Renal cortical epithelial cell (primary cell): ENCODE measurements around the gene ZCCHC14. TPM values are rescaled to one million over a fixed set of nuclear protein-coding genes. Genes with fewer than 3 reads are reported as not detected.

ENCODE experiments used
- DNase-seq: peaks from one replicate; pipeline ENCODE4 v3.0.0-alpha.2; 2011; ENCODE audit warnings: low read depth
- total RNA-seq: library from RNA; depleted of rRNA; stranded (reverse); fragments of >200 nt; gene quantifications from 2 replicates; pipeline ENCODE4 v1.2.3, GENCODE V29; 2014

The ZCCHC14 gene
- total RNA-seq, 1 donor from 2014 or later: 24.8 TPM

DNA sequence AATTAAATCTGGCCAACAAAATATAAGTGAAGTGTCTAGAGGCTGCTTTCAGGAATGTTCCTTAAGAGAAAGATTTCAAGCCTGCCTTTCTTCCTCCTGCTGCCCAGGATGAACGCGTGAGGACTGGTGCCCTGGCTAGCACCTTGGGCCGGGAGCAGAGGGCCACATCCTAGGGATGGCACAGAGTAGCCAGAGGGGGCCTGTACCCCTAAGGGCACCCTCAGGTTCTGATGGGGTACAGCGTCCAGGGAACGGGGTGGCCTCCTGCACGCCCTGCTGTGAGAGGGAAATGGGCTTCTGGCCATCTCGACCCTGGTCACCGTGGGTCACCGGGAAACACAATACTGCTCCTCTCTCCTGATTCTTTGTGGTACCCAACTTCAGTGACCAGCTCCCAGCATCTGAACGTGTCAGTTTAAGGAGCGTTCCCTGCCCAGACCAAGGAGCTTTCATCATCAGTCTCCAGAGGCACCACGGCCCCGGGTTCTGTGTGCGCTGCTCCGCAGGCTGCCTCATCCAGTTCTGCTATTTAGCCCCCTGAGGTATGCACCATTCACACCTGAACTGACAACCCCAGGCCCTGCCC lies 60.4 kb downstream of the ZCCHC14 start:
- no peak for DNase-seq

DNA sequence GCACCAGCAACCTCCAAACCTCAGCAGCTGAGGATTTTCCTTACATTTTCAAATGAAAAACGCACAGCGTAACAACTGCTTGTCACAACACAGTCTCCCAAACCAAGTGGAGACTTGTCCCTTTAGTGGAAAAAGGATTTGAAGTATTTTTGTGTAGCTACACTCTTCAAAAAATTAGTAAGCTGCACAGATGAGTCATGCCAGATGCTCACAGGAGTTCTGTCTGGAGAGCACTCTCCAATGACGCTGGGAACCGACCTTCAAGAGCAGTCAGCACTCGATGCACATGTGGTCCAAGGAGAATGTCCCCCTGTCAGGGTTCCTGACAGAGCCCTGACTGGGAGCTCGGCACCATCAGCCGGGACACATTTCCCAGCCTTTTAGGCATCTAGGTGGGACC lies 60.9 kb downstream of the ZCCHC14 start:
- peak; percentile 32 for DNase-seq

DNA sequence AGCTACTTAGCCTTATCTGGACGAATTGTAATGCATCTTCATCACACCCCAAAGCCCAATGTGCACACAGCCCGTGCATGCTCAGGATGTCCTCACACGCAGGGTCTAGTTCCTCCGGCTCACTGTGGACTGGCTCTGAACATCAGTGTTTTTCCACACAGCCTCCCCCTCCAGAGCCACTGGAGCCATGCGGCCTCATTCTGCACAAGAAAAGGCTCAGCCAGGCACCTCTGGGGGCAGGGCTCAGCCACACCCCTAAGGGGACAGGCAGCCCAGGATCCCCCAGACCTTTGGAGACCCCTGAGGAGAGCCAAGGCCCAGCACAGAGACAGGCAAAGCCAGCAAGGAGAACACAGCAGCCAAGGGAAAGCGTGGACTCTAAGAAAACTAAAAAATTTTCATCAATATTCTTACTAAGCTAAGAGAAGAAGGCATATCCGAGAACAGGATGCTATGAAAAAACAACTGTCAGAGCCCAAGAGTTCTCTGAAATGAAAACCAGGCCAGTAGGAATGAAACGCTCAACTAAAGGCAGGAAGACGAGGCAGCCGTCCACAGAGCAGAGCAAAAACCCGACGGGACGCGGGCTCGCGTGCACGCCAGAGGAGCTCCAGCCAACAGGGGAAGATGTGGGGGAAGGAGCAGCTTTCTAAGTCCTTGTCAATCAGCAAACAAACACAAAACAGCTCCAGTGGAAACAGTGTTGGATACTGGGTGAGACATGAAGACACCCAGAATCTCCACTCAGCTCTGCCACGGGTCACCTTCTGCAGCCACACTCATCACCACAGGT lies 66.2 kb downstream of the ZCCHC14 start:
- DNase-seq: no peak

DNA sequence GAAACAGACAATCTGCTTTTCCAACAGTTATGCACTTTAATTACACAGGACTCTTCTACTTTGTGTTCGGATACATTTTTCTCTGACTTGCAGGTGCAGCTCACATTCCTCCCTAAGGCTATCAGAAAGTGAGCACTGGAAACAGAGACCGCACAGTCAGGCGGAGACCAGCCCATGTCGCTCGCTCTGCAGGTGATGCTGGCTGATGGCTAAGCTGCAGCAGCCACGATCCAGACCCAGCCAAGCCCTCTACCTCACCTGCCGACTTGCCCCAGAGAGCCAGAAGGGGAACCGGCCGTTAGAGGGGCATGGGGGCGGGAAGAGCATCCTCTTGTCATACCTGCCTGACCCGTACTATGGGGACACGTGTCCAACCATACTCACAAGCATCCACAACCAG lies 66.9 kb downstream of the ZCCHC14 start:
- DNase-seq: no peak

DNA sequence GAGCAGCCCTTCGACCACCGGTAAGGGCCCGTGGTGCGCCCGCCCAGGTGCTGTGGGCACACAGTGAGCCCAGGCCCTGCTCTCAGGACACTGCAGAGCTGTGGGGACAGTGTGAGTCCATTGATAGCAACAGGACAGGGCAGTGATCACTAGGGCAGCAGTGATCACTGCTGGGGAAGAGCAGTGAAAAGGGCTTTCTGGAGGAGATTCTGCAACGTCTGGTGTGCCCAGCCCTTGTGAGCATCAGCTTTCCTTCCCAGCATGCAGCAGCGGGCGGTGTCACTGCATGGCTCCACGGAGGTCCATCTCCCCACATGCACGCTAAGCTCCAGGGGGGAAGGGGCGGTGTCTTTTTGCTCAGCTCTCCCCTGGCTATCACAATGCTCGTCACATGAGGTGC lies 68.6 kb downstream of the ZCCHC14 start:
- DNase-seq: no peak

DNA sequence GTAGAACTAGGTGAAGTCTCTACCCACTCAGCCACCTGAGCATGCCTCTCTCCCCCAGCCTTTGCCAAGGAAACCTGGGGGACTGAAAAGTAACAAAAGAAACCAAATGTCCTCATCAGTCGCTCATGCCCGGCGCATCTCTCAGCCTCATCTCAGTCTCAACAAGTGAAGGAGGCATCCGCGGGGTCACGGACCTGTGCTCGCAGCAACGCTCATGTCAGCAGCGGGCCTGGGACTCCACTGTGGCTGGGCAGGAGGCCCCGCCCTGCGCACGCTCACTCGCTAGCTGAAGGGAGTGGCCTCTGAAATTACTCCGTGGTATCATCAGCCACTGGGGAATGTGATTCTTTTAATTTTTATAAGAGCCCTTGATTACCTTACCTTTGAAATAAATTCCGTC lies 69.4 kb downstream of the ZCCHC14 start:
- no peak for DNase-seq

DNA sequence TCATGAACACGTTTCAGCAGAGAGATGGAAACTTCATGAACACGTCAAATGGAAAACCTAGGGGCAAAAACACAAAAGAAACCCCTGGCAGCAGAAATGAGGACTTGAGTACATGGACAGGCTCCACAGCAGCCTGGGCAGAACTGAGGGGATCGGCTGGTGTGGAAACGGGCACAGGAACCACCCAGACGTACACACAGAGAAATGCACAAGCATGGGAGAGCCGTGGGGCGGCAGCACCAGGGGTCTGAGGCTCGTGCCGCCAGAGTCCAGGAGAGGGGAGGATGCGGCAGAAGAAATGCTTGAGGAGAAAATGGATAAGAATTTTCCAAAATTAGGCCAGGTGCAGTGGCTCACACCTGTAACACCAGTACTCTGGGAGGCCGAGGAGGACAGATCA lies 70.7 kb downstream of the ZCCHC14 start:
- no peak for DNase-seq

DNA sequence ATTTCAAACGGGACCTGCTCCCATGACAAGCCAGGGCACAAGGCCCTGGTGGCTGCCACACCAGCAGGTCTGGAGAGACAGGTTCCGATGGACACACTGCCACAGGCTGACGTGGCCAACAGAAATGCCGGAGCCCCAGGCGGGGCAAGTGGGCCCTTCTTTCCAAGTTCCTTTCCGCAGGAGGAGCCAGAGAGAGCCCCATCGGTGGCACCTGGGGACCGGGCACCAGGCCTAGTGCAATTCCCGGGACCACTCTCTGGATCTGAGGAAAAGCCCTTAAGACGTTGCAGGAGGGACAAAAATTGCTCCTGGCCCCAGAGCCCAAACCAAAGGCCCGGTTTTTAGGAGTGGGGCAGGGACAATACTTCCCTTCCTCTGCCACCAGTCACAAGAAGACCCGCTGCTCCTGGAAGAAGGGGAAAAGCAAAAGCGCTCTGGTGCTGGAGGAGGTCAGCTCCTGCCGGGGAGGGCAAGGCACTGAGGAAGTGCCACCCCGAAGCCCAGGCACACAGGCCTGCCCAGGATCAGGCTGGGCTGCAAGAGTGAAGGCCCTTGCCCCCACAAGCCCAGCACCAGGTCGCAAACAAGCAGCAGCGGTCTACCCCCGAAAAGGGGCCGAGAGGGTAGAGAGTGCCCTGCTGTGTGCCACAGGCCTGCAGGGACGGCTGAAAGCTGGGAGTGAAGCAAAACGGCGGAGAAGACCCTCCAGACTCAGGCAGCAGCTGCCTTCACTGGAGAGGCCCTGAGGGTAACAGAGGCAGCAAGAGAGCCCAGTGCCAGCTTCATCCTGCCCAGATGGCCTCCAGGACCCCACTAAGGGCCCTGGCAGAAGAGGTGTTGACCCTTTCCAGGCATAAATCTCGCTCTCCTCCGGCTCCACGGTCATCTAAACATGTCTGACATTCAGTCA lies 71.6 kb downstream of the ZCCHC14 start:
- DNase-seq: no peak

DNA sequence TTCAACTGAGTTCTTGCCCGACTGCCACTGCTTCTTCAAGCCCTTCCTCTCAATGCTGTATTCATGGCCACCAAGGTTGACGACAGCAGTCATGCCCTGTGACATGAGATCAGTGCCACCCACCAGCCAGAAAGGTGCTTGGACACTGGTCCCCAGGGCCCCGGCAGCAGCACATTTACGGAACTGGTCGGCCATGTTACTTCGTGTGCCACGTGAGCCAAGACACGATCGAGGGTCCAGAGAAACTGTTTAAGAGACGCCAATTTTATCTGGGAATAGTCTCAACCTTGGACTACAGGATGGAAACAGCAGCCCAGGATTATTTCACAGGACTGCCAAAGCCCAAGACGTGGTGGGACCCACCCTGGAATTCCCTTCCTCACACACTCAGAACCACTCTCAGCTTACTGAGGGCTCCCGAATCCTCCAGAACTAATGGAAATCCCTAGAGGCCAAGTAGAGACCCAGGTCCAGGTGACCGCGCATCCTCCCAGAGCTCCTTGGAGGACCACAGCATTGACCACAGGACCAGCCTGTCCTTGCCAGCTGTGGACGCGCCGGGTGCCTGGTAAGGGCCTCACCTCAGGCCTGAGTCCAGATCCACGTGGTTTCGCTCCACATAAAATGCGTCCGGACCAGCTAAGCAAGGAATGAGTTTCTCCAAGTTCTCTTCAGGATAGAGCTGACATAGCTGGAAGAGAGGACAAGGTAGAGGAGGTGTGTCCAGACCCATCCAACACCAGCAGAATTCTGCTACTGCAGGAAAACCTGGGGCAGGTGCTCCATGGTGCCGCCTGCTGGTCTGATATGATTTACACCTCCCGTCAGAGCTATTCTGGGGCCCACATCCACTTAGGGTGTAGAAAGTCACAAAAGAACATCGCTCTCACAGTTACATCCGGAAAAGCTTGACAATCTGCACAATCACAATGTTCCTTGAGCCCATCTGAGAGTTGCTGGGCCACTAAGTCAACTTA lies 72.5 kb downstream of the ZCCHC14 start:
- DNase-seq: no peak

DNA sequence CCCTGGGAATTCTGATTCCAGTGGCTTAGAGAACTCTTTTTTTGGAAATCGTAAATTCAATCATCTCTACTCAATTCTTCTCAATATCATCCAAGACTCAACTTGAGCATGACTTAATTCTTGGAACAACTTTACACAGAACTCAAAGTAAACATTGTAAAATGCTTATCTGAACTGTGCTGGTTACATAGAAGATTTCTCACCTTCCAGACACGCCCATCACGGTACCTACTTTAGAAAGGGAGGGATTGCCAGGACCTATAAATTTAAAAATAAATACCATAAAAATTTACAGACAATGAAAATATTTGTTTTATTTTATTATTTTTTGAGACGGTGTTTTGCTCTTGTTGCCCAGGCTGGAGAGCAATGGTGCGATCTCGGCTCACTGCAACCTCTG lies 74.2 kb downstream of the ZCCHC14 start:
- DNase-seq: no peak

DNA sequence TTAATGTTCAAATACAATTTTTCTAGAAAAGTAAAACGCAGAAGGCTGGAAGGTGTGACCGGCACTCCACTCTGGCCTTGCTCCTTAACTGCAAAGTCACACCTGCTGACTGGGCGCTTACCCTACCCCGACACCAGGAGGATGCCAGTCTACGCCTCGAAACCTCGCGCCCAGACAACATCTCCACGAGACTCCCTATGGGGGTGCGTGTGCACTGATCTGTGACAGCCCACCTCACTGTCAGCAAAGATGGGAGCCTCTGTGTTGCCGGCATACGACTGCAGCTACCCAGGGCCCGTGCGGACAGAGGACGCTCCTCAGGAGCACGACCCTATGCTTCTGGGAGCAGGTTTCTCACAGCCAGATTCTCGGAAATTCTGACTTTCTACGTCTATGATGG lies 74.6 kb downstream of the ZCCHC14 start:
- DNase-seq: no peak

DNA sequence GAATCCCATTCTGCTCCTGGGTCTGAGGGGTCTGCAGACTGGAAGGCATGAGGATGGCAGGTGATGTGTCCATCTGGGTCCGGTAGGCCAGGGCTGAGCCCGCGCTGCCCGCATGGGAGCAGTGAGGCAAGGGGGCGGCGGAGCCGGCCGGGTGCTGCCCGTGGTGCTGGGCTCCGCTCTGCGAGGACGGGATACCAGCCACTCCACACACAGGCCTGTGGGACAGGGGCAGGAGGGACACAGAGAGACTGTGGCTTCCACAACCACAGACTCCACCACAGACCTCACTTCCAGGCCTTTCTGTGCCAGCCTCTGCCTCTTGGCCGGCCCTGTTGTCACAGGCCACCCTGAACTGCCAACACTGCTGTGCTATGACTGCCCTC lies 75.3 kb downstream of the ZCCHC14 start:
- no peak for DNase-seq

DNA sequence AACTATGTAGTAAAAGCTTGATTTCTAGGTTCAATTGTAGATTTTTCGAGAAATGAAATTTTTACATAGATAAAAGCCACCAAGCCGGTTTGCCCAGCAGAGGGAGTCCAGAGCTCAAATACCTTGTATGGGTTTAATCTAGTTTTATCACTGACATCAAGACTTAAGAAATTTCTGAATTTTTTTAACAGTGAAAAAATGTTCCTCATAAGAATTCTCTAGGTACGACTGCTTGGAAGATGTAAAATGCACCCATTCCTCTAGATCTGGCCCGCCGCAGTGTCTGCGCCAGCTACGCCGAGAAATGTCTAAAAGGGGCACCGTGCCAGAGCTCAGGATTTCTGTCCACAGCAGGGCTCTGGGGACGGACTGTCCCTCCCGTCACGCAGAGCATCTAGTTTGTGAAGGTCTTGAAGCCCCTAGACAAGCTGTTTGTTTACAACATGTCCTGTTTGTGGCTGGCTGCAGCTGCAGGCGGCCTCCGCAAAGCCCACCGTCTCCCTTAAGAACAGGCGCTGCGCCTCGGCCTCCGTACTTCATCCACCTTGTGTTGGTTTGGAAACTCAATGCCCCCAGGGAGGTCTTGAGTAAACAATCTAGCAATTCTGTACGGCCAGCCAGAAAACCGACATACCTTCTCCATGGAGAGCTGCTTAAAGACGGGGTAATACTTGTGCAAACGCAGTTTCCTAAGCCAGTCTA lies 75.8 kb downstream of the ZCCHC14 start:
- DNase-seq: peak; percentile 52

DNA sequence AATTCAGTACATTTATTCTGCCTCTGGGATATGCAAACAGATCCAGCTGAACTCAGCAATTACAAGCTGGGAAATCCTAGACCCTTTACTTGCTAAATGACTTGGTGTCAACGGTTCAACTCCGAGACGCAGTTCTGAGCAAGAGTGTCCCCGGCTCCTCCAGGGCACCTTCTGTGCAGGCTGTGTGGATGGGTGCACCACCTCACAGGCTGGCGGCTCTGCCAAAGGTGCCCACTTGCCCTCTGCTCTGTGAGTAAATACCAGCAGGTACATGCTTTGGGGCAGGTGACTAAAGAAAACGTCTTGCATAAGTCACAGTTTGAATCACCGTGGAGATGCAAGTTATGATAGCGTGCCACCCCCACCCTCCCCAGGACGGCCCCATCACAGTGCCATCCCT lies 77.4 kb downstream of the ZCCHC14 start:
- no peak for DNase-seq

DNA sequence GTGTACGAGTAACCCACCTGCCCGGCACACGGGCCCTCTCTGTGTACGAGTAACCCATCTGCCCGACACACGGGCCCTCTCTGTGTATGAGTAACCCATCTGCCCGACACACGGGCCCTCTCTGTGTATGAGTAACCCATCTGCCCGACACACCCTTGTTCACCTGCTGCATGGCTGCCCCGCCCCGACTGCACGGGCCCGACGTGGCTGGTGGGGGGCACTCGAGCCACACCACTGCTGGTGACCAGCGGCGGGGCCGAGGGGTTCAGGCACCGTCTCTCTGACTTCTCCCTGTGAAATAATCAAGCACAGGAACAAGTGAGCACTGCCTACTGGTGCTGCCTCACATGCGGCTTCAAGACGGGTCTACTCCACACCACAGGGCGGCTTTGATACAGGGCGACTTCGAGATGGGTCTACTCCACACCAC lies 78.6 kb downstream of the ZCCHC14 start:
- DNase-seq: no peak

DNA sequence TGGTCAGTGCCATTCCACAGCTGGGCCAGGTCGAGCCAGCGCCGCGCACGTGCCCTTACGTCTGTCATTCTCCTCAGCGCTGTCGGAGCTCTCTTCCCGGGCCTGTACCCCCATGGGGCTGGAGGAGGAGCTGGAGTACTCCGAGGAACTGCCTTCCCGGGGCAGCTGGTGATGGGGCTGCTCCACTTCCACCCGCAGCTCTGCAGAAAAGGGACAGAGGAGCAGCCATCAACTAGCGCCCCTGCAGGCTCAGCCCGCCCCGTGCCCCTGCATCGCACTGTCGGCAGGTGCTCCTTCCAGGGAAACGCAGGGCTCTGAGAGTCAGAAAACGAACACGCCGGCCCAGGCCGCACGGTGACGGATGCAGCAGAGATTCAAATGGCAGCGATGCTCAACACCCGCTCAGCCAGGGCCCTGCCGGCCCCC lies 79.8 kb downstream of the ZCCHC14 start:
- no peak for DNase-seq

DNA sequence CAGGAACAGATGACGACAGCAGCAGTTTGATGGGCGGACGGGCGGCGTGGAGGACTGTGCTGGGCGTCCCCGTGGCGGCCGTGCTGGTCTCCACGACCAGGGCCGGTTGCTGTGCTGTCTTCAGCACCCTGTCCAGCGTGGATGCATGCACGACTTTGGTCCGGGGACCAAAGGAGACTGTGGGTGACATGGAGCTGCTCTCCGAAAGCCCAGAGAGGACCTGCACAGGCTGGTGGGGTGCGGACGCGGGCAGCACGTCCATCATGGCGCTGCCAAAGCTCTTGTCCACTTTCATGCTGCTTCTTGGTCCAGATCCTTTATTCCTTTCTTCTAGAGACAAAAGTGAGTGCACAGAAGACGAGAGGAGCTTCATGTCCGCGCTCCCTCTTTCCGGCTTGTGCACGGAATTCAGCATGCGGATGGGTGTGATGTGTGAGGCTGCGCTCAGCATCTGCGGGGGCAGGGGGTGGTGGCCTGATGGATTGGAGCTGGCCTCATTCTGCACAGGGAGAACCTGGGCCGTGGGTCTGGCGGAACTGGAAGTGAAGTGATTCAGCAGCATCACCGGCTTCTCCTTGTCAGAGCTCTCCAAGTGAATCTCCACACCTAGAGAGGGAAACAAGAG lies 80.3 kb downstream of the ZCCHC14 start:
- DNase-seq: no peak

DNA sequence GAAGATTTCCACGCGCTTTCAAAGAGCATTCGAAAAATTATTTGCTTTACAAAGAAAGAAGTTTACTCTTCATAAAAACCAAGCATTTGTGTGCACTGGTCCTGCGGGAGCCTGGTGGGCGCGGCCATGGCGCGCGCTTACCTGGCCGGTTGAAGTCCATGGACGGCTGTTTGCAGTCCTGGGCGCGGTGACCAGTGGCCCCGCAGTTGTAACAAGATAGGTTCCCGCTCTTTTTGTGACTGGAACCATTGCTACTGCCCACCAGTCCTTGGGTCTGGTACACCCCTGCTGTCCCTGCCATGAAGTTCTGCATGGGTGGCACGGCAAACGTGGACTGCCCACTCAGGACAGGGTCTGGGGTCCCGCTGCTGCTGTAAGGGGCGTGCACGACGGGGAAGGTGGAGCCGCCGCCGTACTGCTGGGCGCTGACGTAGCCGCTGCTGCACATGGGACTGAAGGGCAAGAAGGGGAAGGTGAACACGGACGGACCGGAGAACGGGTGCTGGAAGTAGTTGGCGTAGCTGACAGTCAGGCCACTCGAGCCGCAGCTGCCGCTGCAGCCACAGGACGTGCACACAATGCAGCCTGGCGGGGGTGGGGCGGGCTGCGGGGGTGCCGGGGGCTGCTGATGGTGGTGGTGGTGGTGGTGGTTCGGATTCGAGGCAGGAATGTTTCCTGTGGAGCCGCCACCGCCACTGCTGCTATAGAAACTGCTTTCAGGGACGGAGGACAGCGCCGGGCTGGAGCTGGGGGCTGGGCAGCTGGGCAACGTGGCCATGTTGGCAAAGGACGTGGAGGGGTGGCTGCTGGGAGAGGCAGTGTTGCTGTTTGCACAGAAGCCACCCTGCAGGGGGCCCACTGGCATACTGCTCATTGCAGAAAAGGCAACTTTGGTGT lies 81.2 kb downstream of the ZCCHC14 start:
- DNase-seq: no peak

DNA sequence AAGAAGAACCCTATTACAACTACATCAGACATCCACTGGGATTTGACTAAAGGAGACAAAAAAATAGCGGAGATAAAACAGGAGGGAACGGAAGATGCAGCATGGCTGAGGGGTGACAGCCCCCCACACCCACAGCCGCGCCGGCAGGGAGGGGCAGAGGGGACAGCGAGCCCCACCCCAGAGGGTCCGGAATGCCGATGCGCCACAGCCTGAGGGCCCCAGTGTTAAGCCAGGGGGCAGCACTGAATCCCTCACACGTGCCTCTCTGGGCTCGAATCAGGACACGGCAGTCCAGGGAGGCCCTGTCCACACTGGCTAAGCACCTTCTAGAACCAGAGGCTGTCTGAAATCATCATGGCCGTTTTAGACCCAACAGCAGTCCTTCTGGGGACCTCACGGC lies 81.9 kb downstream of the ZCCHC14 start:
- DNase-seq: no peak
